HepG2 (cell line): ENCODE measurements around the gene EPX. TPM values are rescaled to one million over a fixed set of nuclear protein-coding genes. Genes with fewer than 3 reads are reported as not detected.
A peak's percentile ranks its signal among the peaks of the same experiment; 100 is the strongest.

Experiments used
- BCL3 ChIP-seq: sonication (generic); formaldehyde crosslinking; IDR thresholded peaks from 2 replicates; pipeline ENCODE4 v1.5.1; 2020; ENCODE audit warnings: mild to moderate bottlenecking, missing genetic modification reagents, moderate library complexity
- GABPB1 ChIP-seq: IDR thresholded peaks from 2 replicates; pipeline ENCODE4 v1.6.1; 2016; ENCODE audit warnings: mild to moderate bottlenecking, missing genetic modification reagents, moderate library complexity, missing compliant biosample characterization
- GLMP ChIP-seq: sonication (generic); formaldehyde crosslinking; IDR thresholded peaks from 2 replicates; pipeline ENCODE4 v1.9.0; 2021; ENCODE audit warnings: missing genetic modification reagents, mild to moderate bottlenecking, borderline replicate concordance
- ISX ChIP-seq: sonication (generic); formaldehyde crosslinking; conservative IDR thresholded peaks from 2 replicates; pipeline ENCODE4 v1.5.0; 2020; ENCODE audit warnings: missing genetic modification reagents
- MTF2 ChIP-seq: sonication (generic); formaldehyde crosslinking; IDR thresholded peaks from 2 replicates; pipeline ENCODE4 v1.5.0; 2020; ENCODE audit warnings: missing genetic modification reagents, borderline replicate concordance
- PHF20 ChIP-seq: sonication (generic); formaldehyde crosslinking; IDR thresholded peaks from 2 replicates; pipeline ENCODE4 v1.5.0; 2020; ENCODE audit warnings: mild to moderate bottlenecking, missing genetic modification reagents
- PITX1 ChIP-seq: sonication (generic); formaldehyde crosslinking; IDR thresholded peaks from 2 replicates; pipeline ENCODE4 v1.5.1; 2020; ENCODE audit warnings: mild to moderate bottlenecking, missing genetic modification reagents
- SP4 ChIP-seq: sonication (generic); formaldehyde crosslinking; IDR thresholded peaks from 2 replicates; pipeline ENCODE4 v1.8.1; 2023; ENCODE audit warnings: mild to moderate bottlenecking, missing genetic modification reagents
- THAP7 ChIP-seq: sonication (generic); formaldehyde crosslinking; IDR thresholded peaks from 2 replicates; pipeline ENCODE4 v1.8.1; 2023; ENCODE audit warnings: mild to moderate bottlenecking, missing genetic modification reagents
- U2AF2 ChIP-seq: fragments of 200-400 bp; formaldehyde crosslinking; IDR thresholded peaks from 2 replicates; pipeline ENCODE4 v1.6.1; 2017; ENCODE audit warnings: low read depth, mild to moderate bottlenecking, low read length
- XRCC5 ChIP-seq: fragments of 200-400 bp; formaldehyde crosslinking; optimal IDR thresholded peaks from 2 replicates; pipeline ENCODE3; 2017; ENCODE audit warnings: mild to moderate bottlenecking, low read length
- ZBTB46 ChIP-seq: sonication (generic); formaldehyde crosslinking; IDR thresholded peaks from 2 replicates; pipeline ENCODE4 v1.4.0; 2020; ENCODE audit warnings: mild to moderate bottlenecking, missing genetic modification reagents, borderline replicate concordance
- ZEB1 ChIP-seq: IDR thresholded peaks from 2 replicates; pipeline ENCODE4 v1.6.1; 2012; ENCODE audit warnings: mild to moderate bottlenecking, low read depth, inconsistent platforms; ENCODE audit not compliant: insufficient replicate concordance
- ZFP41 ChIP-seq: sonication (generic); formaldehyde crosslinking; IDR thresholded peaks from 2 replicates; pipeline ENCODE4 v1.4.0; 2020; ENCODE audit warnings: mild to moderate bottlenecking, missing genetic modification reagents, borderline replicate concordance
- ZNF101 ChIP-seq: sonication (generic); formaldehyde crosslinking; IDR thresholded peaks from 2 replicates; pipeline ENCODE4 v1.4.0; 2020; ENCODE audit warnings: mild to moderate bottlenecking, low read depth, missing genetic modification reagents, borderline replicate concordance
- ZNF234 ChIP-seq: sonication (generic); formaldehyde crosslinking; conservative IDR thresholded peaks from 2 replicates; pipeline ENCODE4 v1.5.1; 2020; ENCODE audit warnings: mild to moderate bottlenecking, missing genetic modification reagents
- ZNF256 ChIP-seq: sonication (generic); formaldehyde crosslinking; conservative IDR thresholded peaks from 2 replicates; pipeline ENCODE4 v1.4.0; 2020; ENCODE audit warnings: missing genetic modification reagents
- ZNF691 ChIP-seq: sonication (generic); formaldehyde crosslinking; IDR thresholded peaks from 2 replicates; pipeline ENCODE4 v1.4.0; 2020; ENCODE audit warnings: missing genetic modification reagents, low read depth, mild to moderate bottlenecking, borderline replicate concordance
- polyA plus RNA-seq, 8 experiments: library from polyadenylated mRNA; depleted of rRNA in 3 of 8; stranded (reverse) in 7 of 8; unstranded in 1 of 8; fragments of >200 nt; fragmentation: Illumina TruSeq in 4 of 8; extraction: Trizol in 4 of 8; gene quantifications; 2 replicates each; pipeline versions ENCODE4 v1.2.1 to v1.2.3, GENCODE V29; 2011 to 2016; ENCODE audit warnings: low read depth in 4 of 8, missing spikeins in 1 of 8, mixed read lengths in 1 of 8; ENCODE audit not compliant: insufficient read depth in 1 of 8
- total RNA-seq, 5 experiments: library from RNA; depleted of rRNA; stranded (reverse); fragments of >200 nt; fragmentation: Illumina TruSeq; extraction: Trizol; gene quantifications; 2 replicates each; pipeline ENCODE4 v1.2.3, GENCODE V29; 2016; ENCODE audit warnings: low read depth in 1 of 5
- TF ChIP-seq, protein P1 (sequence below): sonication (generic); formaldehyde crosslinking; IDR thresholded peaks from 2 replicates; pipeline ENCODE4 v1.5.0; 2020; ENCODE audit warnings: missing genetic modification reagents
- TF ChIP-seq, protein P2 (sequence below): sonication (generic); formaldehyde crosslinking; IDR thresholded peaks from 2 replicates; pipeline ENCODE4 v1.4.0; 2020; ENCODE audit warnings: missing genetic modification reagents

Gene EPX
- total and polyA plus RNA-seq, 2 of the 13 experiments (the other 11 are each of a cell fraction or from before 2014, with no cell fraction given): not detected

- TF ChIP-seq, protein P1, sequence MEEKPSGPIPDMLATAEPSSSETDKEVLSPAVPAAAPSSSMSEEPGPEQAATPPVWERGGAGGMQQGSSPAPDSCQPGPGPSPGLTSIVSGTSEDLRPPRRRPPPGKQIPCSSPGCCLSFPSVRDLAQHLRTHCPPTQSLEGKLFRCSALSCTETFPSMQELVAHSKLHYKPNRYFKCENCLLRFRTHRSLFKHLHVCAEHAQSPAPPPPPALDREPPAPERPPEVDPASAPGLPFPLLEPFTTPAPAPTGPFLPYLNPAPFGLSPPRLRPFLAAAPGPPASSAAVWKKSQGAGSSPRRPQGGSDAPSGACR (CRISPR knock-in tag): no peak
- TF ChIP-seq ZBTB46 (CRISPR knock-in tag) (peak; percentile 73; the same call in 1 of the 2 replicates), ZNF256 (CRISPR knock-in tag) (0 out of 2 replicates have a peak, but pooled peaks have one; percentile 53), BCL3 (peak; percentile 95; the same call in 1 of the 2 replicates), XRCC5 (peak; percentile 96), PITX1 (peak; percentile 67), ZNF101 (CRISPR knock-in tag) (no peak), ZEB1 (no peak), ISX (CRISPR knock-in tag) (no peak), ZNF234 (CRISPR knock-in tag) (no peak), ZFP41 (CRISPR knock-in tag) (0 out of 2 replicates have a peak, but pooled peaks have one; percentile 19), THAP7 (CRISPR knock-in tag) (peak; percentile 73; the same call in 1 of the 2 replicates), MTF2 (CRISPR knock-in tag) (peak; percentile 87; the same call in 1 of the 2 replicates), ZNF691 (CRISPR knock-in tag) (0 out of 2 replicates have a peak, but pooled peaks have one; percentile 67), U2AF2 (no peak), SP4 (CRISPR knock-in tag) (no peak), GLMP (CRISPR knock-in tag) (no peak), GABPB1 (peak; percentile 97), PHF20 (CRISPR knock-in tag) (peak; percentile 97)
- TF ChIP-seq, protein P2, sequence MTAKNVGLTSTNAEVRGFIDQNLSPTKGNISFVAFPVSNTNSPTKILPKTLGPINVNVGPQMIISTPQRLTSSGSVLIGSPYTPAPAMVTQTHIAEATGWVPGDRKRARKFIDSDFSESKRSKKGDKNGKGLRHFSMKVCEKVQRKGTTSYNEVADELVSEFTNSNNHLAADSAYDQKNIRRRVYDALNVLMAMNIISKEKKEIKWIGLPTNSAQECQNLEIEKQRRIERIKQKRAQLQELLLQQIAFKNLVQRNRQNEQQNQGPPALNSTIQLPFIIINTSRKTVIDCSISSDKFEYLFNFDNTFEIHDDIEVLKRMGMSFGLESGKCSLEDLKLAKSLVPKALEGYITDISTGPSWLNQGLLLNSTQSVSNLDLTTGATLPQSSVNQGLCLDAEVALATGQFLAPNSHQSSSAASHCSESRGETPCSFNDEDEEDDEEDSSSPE (CRISPR knock-in tag): peak; percentile 79
Observed at GRCh38 chr17:58219007-58219788, 26.7 kb downstream of the EPX start, which contains the start of gene MKS1 (continued).
